H9 (cell line): Measurements from ENCODE around the gene KATNIP. TPM values are rescaled to one million over a fixed set of nuclear protein-coding genes. Genes with fewer than 3 reads are reported as not detected.

Experiments
- DNase-seq: peaks from one replicate; pipeline ENCODE4 v3.0.0-alpha.2; 2017
- H2AFZ ChIP-seq: one replicate; pipeline ENCODE4 v1.6.1; 2013; ENCODE audit warnings: mild to moderate bottlenecking, low read length, control low read depth, moderate library complexity
- H2AK5ac ChIP-seq: 2 replicates; pipeline ENCODE4 v1.6.1; 2013; ENCODE audit warnings: low read length, control low read depth, mixed read lengths; ENCODE audit not compliant: insufficient read length
- H2BK120ac ChIP-seq: one replicate; pipeline ENCODE4 v1.6.1; 2013; ENCODE audit warnings: low read depth, mild to moderate bottlenecking, low read length, control low read depth, inconsistent platforms; ENCODE audit not compliant: poor library complexity, severe bottlenecking
- H2BK12ac ChIP-seq: 2 replicates; pipeline ENCODE4 v1.6.1; 2013; ENCODE audit warnings: low read length, control low read depth, mixed read lengths, low read depth; ENCODE audit not compliant: insufficient read length
- H2BK15ac ChIP-seq: 2 replicates; pipeline ENCODE4 v1.6.1; 2013; ENCODE audit warnings: low read depth, low read length, control low read depth
- H2BK20ac ChIP-seq: one replicate; pipeline ENCODE4 v1.6.1; 2013; ENCODE audit warnings: low read depth, mild to moderate bottlenecking, low read length, control low read depth, inconsistent platforms; ENCODE audit not compliant: poor library complexity, severe bottlenecking
- H2BK5ac ChIP-seq: 2 replicates; pipeline ENCODE4 v1.6.1; 2013; ENCODE audit warnings: low read length, control low read depth, mixed read lengths; ENCODE audit not compliant: insufficient read length
- H3K14ac ChIP-seq: 2 replicates; pipeline ENCODE4 v1.6.1; 2013; ENCODE audit warnings: low read length, control low read depth; ENCODE audit not compliant: insufficient read depth
- H3K18ac ChIP-seq: 2 replicates; pipeline ENCODE4 v1.6.1; 2013; ENCODE audit warnings: low read depth, mild to moderate bottlenecking, mixed read lengths, low read length, control low read depth; ENCODE audit not compliant: insufficient read length
- H3K23ac ChIP-seq: 2 replicates; pipeline ENCODE4 v1.6.1; 2013; ENCODE audit warnings: low read length, control low read depth, mixed read lengths, low read depth; ENCODE audit not compliant: insufficient read length
- H3K23me2 ChIP-seq: 2 replicates; pipeline ENCODE4 v1.6.1; 2013; ENCODE audit warnings: low read depth, mild to moderate bottlenecking, mixed read lengths, low read length, control low read depth; ENCODE audit not compliant: insufficient read length, poor library complexity, severe bottlenecking
- H3K27ac ChIP-seq: 2 replicates; pipeline ENCODE4 v1.5.1; 2013; ENCODE audit warnings: low read length, control low read depth, mixed read lengths, low read depth; ENCODE audit not compliant: insufficient read length
- H3K27me3 ChIP-seq: 2 replicates; pipeline ENCODE4 v1.6.1; 2013; ENCODE audit warnings: low read length, control low read depth, inconsistent platforms; ENCODE audit not compliant: insufficient read depth
- H3K4ac ChIP-seq: 2 replicates; pipeline ENCODE4 v1.6.1; 2013; ENCODE audit warnings: low read depth, mild to moderate bottlenecking, control low read depth, inconsistent platforms, low read length, moderate library complexity
- H3K4me1 ChIP-seq: 2 replicates; pipeline ENCODE4 v1.6.1; 2013; ENCODE audit warnings: low read length, control low read depth, inconsistent platforms; ENCODE audit not compliant: insufficient read depth
- H3K4me2 ChIP-seq: 2 replicates; pipeline ENCODE4 v1.6.1; 2013; ENCODE audit warnings: low read length, control low read depth, mixed read lengths; ENCODE audit not compliant: insufficient read length, insufficient read depth
- H3K56ac ChIP-seq: 2 replicates; pipeline ENCODE4 v1.6.1; 2013; ENCODE audit warnings: low read depth, mild to moderate bottlenecking, mixed read lengths, low read length, control low read depth; ENCODE audit not compliant: insufficient read length
- H3K79me1 ChIP-seq: 2 replicates; pipeline ENCODE4 v1.6.1; 2013; ENCODE audit warnings: low read depth, mild to moderate bottlenecking, moderate library complexity, low read length, control low read depth, inconsistent platforms; ENCODE audit not compliant: insufficient read depth, poor library complexity, severe bottlenecking
- H3K79me2 ChIP-seq: 2 replicates; pipeline ENCODE4 v1.6.1; 2013; ENCODE audit warnings: low read length, control low read depth, inconsistent platforms; ENCODE audit not compliant: insufficient read depth
- H3K9ac ChIP-seq: 2 replicates; pipeline ENCODE4 v1.6.1; 2013; ENCODE audit warnings: low read length, control low read depth, mixed read lengths; ENCODE audit not compliant: insufficient read length; ENCODE audit errors: extremely low read depth
- H3K9me3 ChIP-seq: one replicate; pipeline ENCODE4 v1.6.1; 2013; ENCODE audit warnings: low read depth, low read length, inconsistent platforms; ENCODE audit not compliant: control insufficient read depth
- H3T11ph ChIP-seq: one replicate; pipeline ENCODE4 v1.6.1; 2013; ENCODE audit warnings: mild to moderate bottlenecking, low read length, control low read depth, inconsistent platforms
- H4K20me1 ChIP-seq: one replicate; pipeline ENCODE4 v1.6.1; 2013; ENCODE audit not compliant: control insufficient read depth, insufficient read length, insufficient read depth
- H4K5ac ChIP-seq: 2 replicates; pipeline ENCODE4 v1.6.1; 2013; ENCODE audit warnings: low read depth, mild to moderate bottlenecking, mixed read lengths, low read length, control low read depth; ENCODE audit not compliant: insufficient read length
- H4K8ac ChIP-seq: replicated peaks from 2 replicates; pipeline ENCODE4 v1.6.1; 2013; ENCODE audit warnings: low read length, control low read depth, mixed read lengths, low read depth; ENCODE audit not compliant: insufficient read length
- H4K91ac ChIP-seq: 2 replicates; pipeline ENCODE4 v1.6.1; 2013; ENCODE audit warnings: low read depth, mild to moderate bottlenecking, moderate library complexity, mixed read lengths, low read length, control low read depth; ENCODE audit not compliant: insufficient read length
- H3K27ac Mint-ChIP-seq, 3 experiments: 2 replicates in 2 of 3; 3 replicates in 1 of 3; pipeline ENCODE4 v1.8.0; 2020 to 2021; ENCODE audit warnings: mixed read lengths in 3 of 3, mild to moderate bottlenecking in 1 of 3, moderate library complexity in 1 of 3
- H3K27me3 Mint-ChIP-seq: 2 replicates; pipeline ENCODE4 v1.8.0; 2021; ENCODE audit warnings: low read depth, mild to moderate bottlenecking, moderate library complexity, mixed read lengths
- H3K36me3 Mint-ChIP-seq, 3 experiments: 2 replicates in 2 of 3; 3 replicates in 1 of 3; pipeline ENCODE4 v1.8.0; 2020 to 2021; ENCODE audit warnings: low read depth in 3 of 3, mixed read lengths in 3 of 3; ENCODE audit not compliant: insufficient read depth in 1 of 3
- H3K4me1 Mint-ChIP-seq, 2 experiments: 2 replicates each; pipeline ENCODE4 v1.8.0; 2020; ENCODE audit warnings: mixed read lengths in 2 of 2
- H3K4me3 Mint-ChIP-seq, 2 experiments: 2 replicates in 1 of 2; 3 replicates in 1 of 2; pipeline ENCODE4 v1.8.0; 2020 to 2021; ENCODE audit warnings: mild to moderate bottlenecking in 2 of 2, mixed read lengths in 2 of 2, moderate library complexity in 1 of 2
- H3K9me3 Mint-ChIP-seq, 2 experiments: 2 replicates in 1 of 2; 3 replicates in 1 of 2; pipeline ENCODE4 v1.8.0; 2020; ENCODE audit warnings: mild to moderate bottlenecking in 2 of 2, mixed read lengths in 2 of 2, moderate library complexity in 1 of 2
- CTCF ChIP-seq: fragments of 200-600 bp; sonication (generic); conservative IDR thresholded peaks from 3 replicates; pipeline ENCODE4 v1.8.0; 2021; ENCODE audit warnings: antibody characterized with exemption, mild to moderate bottlenecking
- WGBS: extraction: QIAGEN DNeasy Blood & Tissue Kit; methylation state at CpG from one replicate; pipeline ENCODE4 v1.1.7; 2013; ENCODE audit warnings: missing lambda C conversion rate, low lambda C conversion rate, mixed read lengths; ENCODE audit not compliant: insufficient read length; ENCODE audit errors: extremely low coverage; 5-methylcytosine and 5-hydroxymethylcytosine counted together
- total RNA-seq: library from RNA; stranded (reverse); gene quantifications from 2 replicates; pipeline ENCODE4 v1.2.1, GENCODE V29; 2021

Gene KATNIP
- total RNA-seq, 1 experiment from 2014 or later: 13.2 TPM

GRCh38 chr16:27598220-27598619 is 48.3 kb downstream of the KATNIP start:
- H3K36me3 Mint-ChIP-seq: no peaks in the 10 kb centered on the region
- peaks cover 20 to 43% of the 10 kb centered on the region in 2 experiments for H3K4me1 Mint-ChIP-seq
- Histone ChIP-seq H3K18ac (no peak overlapping the region), H2AFZ (no peak overlapping the region), H2BK15ac (no peak overlapping the region), H3K9me3 (no peaks in the 10 kb centered on the region), H3T11ph (no peak overlapping the region), H2BK12ac (no peak overlapping the region), H2BK5ac (no peak overlapping the region), H3K79me1 (no peaks in the 10 kb centered on the region), H2BK20ac (no peak overlapping the region), H2BK120ac (no peak overlapping the region), H3K23ac (no peak overlapping the region), H3K14ac (no peak overlapping the region), H3K23me2 (no peaks in the 10 kb centered on the region), H3K27me3 (no peaks in the 10 kb centered on the region), H3K27ac (no peak overlapping the region), H4K5ac (no peak overlapping the region), H3K9ac (no peak overlapping the region), H4K20me1 (no peaks in the 10 kb centered on the region), H4K8ac (no peak overlapping the region), H3K79me2 (no peaks in the 10 kb centered on the region), H3K4me2 (no peak overlapping the region), H3K56ac (no peak overlapping the region), H2AK5ac (no peak overlapping the region), H3K4me1 (no peaks in the 10 kb centered on the region; the same call in 1 of the 2 replicates), H3K4ac (no peak overlapping the region), H4K91ac (no peak overlapping the region)
- H3K27ac Mint-ChIP-seq: peak overlapping the region in 1 of 3 experiments; percentile 35; a peak in 2 of 7 replicates
- H3K9me3 Mint-ChIP-seq: no peaks in the 10 kb centered on the region
- TF ChIP-seq CTCF: no peak
- DNase-seq: no peak
- H3K4me3 Mint-ChIP-seq: no peak overlapping the region; a peak in 1 of 5 replicates
- H3K27me3 Mint-ChIP-seq: no peaks in the 10 kb centered on the region; the same call in 1 of the 2 replicates
- no CpG with 5 or more reads among the region's 6 CpGs for WGBS
